CD4-positive, alpha-beta memory T cell (primary cell): Measurements from ENCODE around the gene GNB3. TPM values are rescaled to one million over a fixed set of nuclear protein-coding genes. Genes with fewer than 3 reads are reported as not detected.

Source experiments
- CTCF ChIA-PET: fragments of 350-600 bp; sonication (Branson Sonifier 250); formaldehyde crosslinking; loops from one replicate; lab custom pipeline; 2021; ENCODE audit warnings: inconsistent platforms; ENCODE audit not compliant: partially characterized antibody; lab: Charles Lee
- POLR2A ChIA-PET: fragments of 350-600 bp; sonication (Branson Sonifier 250); formaldehyde crosslinking; loops from one replicate; lab custom pipeline; 2021; ENCODE audit not compliant: partially characterized antibody; lab: Charles Lee
- DNase-seq, 5 donors: peaks; one replicate each; pipeline versions ENCODE4 v3.0.0 to v3.0.0-alpha.2; 2020 to 2022; ENCODE audit warnings: mixed read lengths in 1 of 5
- H3K27ac ChIP-seq: one replicate; pipeline ENCODE4 v1.7.0; 2013; ENCODE audit warnings: low read depth, low read length
- H3K27me3 ChIP-seq: 2 replicates; pipeline ENCODE4 v1.7.0; 2013; ENCODE audit warnings: mild to moderate bottlenecking, low read length, moderate library complexity; ENCODE audit not compliant: insufficient read depth
- H3K36me3 ChIP-seq: 2 replicates; pipeline ENCODE4 v1.7.0; 2013; ENCODE audit warnings: mild to moderate bottlenecking, low read length, moderate library complexity; ENCODE audit not compliant: insufficient read depth
- H3K4me1 ChIP-seq: 2 replicates; pipeline ENCODE4 v1.7.0; 2013; ENCODE audit warnings: mild to moderate bottlenecking, low read length, moderate library complexity; ENCODE audit not compliant: insufficient read depth
- H3K4me3 ChIP-seq, 2 donors: one replicate each; pipeline ENCODE4 v1.7.0; 2013; ENCODE audit warnings: low read length in 2 of 2, mild to moderate bottlenecking in 1 of 2
- H3K9me3 ChIP-seq, 2 donors: one replicate each; pipeline ENCODE4 v1.7.0; 2013; ENCODE audit warnings: low read length in 2 of 2, control low read depth in 1 of 2; ENCODE audit not compliant: control insufficient read depth in 1 of 2
- H3K27ac Mint-ChIP-seq, 7 donors: one replicate each; pipeline ENCODE4 v1.8.0; 2020 to 2021; ENCODE audit warnings: mixed read lengths in 7 of 7, mild to moderate bottlenecking in 6 of 7, inconsistent platforms in 3 of 7, moderate library complexity in 3 of 7
- H3K27me3 Mint-ChIP-seq, 2 donors: one replicate each; pipeline ENCODE4 v1.8.0; 2020 to 2021; ENCODE audit warnings: mixed read lengths in 2 of 2
- H3K36me3 Mint-ChIP-seq, 2 donors: one replicate each; pipeline ENCODE4 v1.8.0; 2020 to 2021; ENCODE audit warnings: mixed read lengths in 2 of 2, inconsistent platforms in 1 of 2, mild to moderate bottlenecking in 1 of 2
- H3K4me1 Mint-ChIP-seq, 4 donors: one replicate each; pipeline ENCODE4 v1.8.0; 2020 to 2021; ENCODE audit warnings: mixed read lengths in 4 of 4, mild to moderate bottlenecking in 1 of 4
- H3K4me3 Mint-ChIP-seq, 8 donors: one replicate each; pipeline ENCODE4 v1.8.0; 2020 to 2021; ENCODE audit warnings: mixed read lengths in 8 of 8, mild to moderate bottlenecking in 7 of 8, moderate library complexity in 6 of 8, inconsistent platforms in 3 of 8
- H3K9me3 Mint-ChIP-seq, 8 donors: one replicate each; pipeline ENCODE4 v1.8.0; 2020 to 2021; ENCODE audit warnings: mixed read lengths in 8 of 8, mild to moderate bottlenecking in 5 of 8, inconsistent platforms in 3 of 8, moderate library complexity in 1 of 8
- intact Hi-C: fragments of 100-400 bp; cut with micrococcal nuclease; formaldehyde crosslinking; loops from one replicate; pipeline ENCODE4 v1.15.1; 2023
- polyA plus RNA-seq, 2 donors: library from polyadenylated mRNA; unstranded; fragments of 300-500 nt; fragmentation: Illumina TruSeq; gene quantifications; one replicate each; pipeline ENCODE4 v1.2.3, GENCODE V29; 2021
- total RNA-seq, 2 experiments: library from RNA; stranded (reverse); gene quantifications; one replicate each; pipeline ENCODE4 v1.2.3, GENCODE V29; 2021

GNB3 gene
- total and polyA plus RNA-seq, 4 experiments from 2014 or later: 5.1 to 5.2 TPM; not detected in 2

- Mint-ChIP-seq H3K36me3 (peaks cover 36 to 39% of the 10 kb centered on the region in 2 donors), H3K4me3 (no peak overlapping the region), H3K27me3 (no peaks in the 10 kb centered on the region), H3K9me3 (no peaks in the 10 kb centered on the region), H3K27ac (peak overlapping the region in 1 of 7 donors; percentile 72), H3K4me1 (peaks cover 0 to 24% (median 12%) of the 10 kb centered on the region in 4 donors)
- no peak for DNase-seq
- H3K4me1 ChIP-seq: no peaks in the 10 kb centered on the region
- H3K27me3 ChIP-seq: no peaks in the 10 kb centered on the region
- intact Hi-C loops: no loop called here
- no peak overlapping the region for H3K4me3 ChIP-seq
- peaks cover 22% of the 10 kb centered on the region for H3K36me3 ChIP-seq
- H3K9me3 ChIP-seq: no peaks in the 10 kb centered on the region
- ChIA-PET CTCF (interaction anchor here (1.0 to 1.4 kb wide), 3 partner anchors 27 to 187 kb away, joined by 3 read pairs; no protein-coding TSS in a partner anchor), POLR2A (interaction anchor here (0.6 kb wide), 1 partner anchor 18 kb away, joined by 3 read pairs; the partner anchor contains the start of gene CD4)
- no peak overlapping the region for H3K27ac ChIP-seq
These were observed 33.6 kb upstream of the GNB3 start for GRCh38 chr12:6807170-6807569.

- H3K9me3 Mint-ChIP-seq: no peaks in the 10 kb centered on the region
- H3K4me3 ChIP-seq: no peak overlapping the region
- no peak overlapping the region for H3K4me3 Mint-ChIP-seq
- no peak overlapping the region for H3K27ac ChIP-seq
- H3K36me3 ChIP-seq: peaks cover 12% of the 10 kb centered on the region
- H3K36me3 Mint-ChIP-seq: peaks cover 37 to 40% of the 10 kb centered on the region in 2 donors
- POLR2A ChIA-PET: interaction anchor here (1.3 to 1.8 kb wide), 3 partner anchors 12 to 17 kb away, joined by 4 to 12 read pairs (median 4); partner anchors contain the start of gene GPR162
- H3K4me1 Mint-ChIP-seq: peaks cover 0 to 23% (median 13%) of the 10 kb centered on the region in 4 donors
- H3K9me3 ChIP-seq: no peaks in the 10 kb centered on the region
- H3K4me1 ChIP-seq: no peaks in the 10 kb centered on the region
- DNase-seq: no peak
- H3K27me3 Mint-ChIP-seq: no peaks in the 10 kb centered on the region
- no peaks in the 10 kb centered on the region for H3K27me3 ChIP-seq
- no peak overlapping the region for H3K27ac Mint-ChIP-seq
- intact Hi-C loops: no loop called here
- CTCF ChIA-PET: interaction anchor here (1.0 to 1.4 kb wide), 2 partner anchors 12 to 31 kb away, joined by 4 to 5 read pairs; partner anchors contain the start of gene GPR162
These were observed 31.7 kb upstream of the GNB3 start for GRCh38 chr12:6809056-6809455.

DNA sequence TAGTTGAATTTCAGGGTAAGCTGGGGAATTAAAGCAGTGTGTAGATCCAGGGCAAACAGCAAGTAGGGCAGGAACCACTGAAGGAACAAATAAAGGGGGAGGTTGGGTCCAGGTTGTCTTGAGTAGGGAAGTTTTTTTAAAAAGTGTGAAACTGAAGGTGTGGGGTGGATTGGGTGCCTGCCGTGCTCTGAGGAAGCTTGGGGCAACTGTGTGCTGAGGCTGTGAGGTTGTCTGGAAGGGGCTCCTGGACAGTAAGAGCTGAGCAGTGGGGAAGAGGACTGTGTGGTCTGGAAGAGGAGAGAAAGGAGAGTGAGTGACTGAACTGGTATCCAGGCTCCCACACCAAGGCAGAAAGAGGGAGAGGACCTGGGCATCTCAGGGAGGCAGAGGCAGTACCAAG lies 30.0 kb upstream of the GNB3 start:
- Mint-ChIP-seq H3K9me3 (no peaks in the 10 kb centered on the region), H3K4me3 (no peak overlapping the region), H3K4me1 (peaks cover 0 to 20% (median 12%) of the 10 kb centered on the region in 4 donors), H3K27me3 (no peaks in the 10 kb centered on the region), H3K27ac (peak overlapping the region in 6 of 7 donors; percentile 24 to 88 (median 68)), H3K36me3 (peaks cover 42 to 46% of the 10 kb centered on the region in 2 donors)
- no peaks in the 10 kb centered on the region for H3K9me3 ChIP-seq
- no peak for DNase-seq
- peaks cover 26% of the 10 kb centered on the region for H3K36me3 ChIP-seq
- no peaks in the 10 kb centered on the region for H3K27me3 ChIP-seq
- no peak overlapping the region for H3K27ac ChIP-seq
- no peak overlapping the region for H3K4me3 ChIP-seq
- POLR2A ChIA-PET: interaction anchor here (1.2 to 1.4 kb wide), 2 partner anchors 9 to 10 kb away, joined by 3 to 4 read pairs; partner anchors contain the start of gene GPR162
- H3K4me1 ChIP-seq: no peaks in the 10 kb centered on the region
- intact Hi-C loops: no loop called here
- CTCF ChIA-PET: interaction anchor here (0.8 to 2.7 kb wide), 5 partner anchors 8 to 25 kb away, joined by 3 to 9 read pairs (median 3); no protein-coding TSS in a partner anchor

GRCh38 chr12:6813363-6813762 lies 27.4 kb upstream of the GNB3 start:
- ChIA-PET CTCF (interaction anchor here (1.0 to 1.8 kb wide), 4 partner anchors 12 to 348 kb away, joined by 3 to 11 read pairs (median 4); no protein-coding TSS in a partner anchor), POLR2A (interaction anchor here (0.8 to 1.2 kb wide), 2 partner anchors 17 to 24 kb away, joined by 3 to 4 read pairs; partner anchors contain the start of gene CD4)
- H3K4me1 Mint-ChIP-seq: peaks cover 0 to 20% (median 16%) of the 10 kb centered on the region in 4 donors
- H3K9me3 Mint-ChIP-seq: no peaks in the 10 kb centered on the region
- peaks cover 54 to 58% of the 10 kb centered on the region in 2 donors for H3K36me3 Mint-ChIP-seq
- intact Hi-C loops: no loop called here
- no peak overlapping the region for H3K4me3 Mint-ChIP-seq
- Histone ChIP-seq H3K9me3 (no peaks in the 10 kb centered on the region), H3K4me3 (no peak overlapping the region), H3K27me3 (no peaks in the 10 kb centered on the region), H3K27ac (no peak overlapping the region), H3K36me3 (peaks cover 42% of the 10 kb centered on the region), H3K4me1 (no peaks in the 10 kb centered on the region)
- no peaks in the 10 kb centered on the region for H3K27me3 Mint-ChIP-seq
- no peak overlapping the region for H3K27ac Mint-ChIP-seq
- DNase-seq: no peak

DNA sequence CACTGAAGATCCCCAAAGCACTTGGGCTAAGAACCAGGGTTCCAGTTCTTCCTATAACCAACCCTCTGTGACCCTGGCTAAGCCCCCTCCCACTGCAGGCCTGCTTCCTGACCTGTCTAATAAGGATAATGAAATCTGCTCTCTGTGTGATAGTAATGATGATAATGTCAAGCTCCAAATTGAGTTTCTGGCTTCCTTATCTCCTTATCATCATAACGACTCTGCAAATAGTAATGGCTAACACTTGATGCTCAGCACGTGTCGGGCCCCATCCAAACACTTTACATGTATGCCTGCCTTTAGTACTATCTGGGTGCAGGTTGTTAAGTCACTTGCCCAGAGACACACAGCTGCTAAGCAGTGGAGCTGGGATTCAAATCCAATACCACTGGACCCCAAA lies 24.1 kb upstream of the GNB3 start:
- Histone ChIP-seq H3K27ac (no peak overlapping the region), H3K4me3 (no peak overlapping the region), H3K4me1 (peaks cover 13% of the 10 kb centered on the region), H3K9me3 (no peaks in the 10 kb centered on the region), H3K27me3 (no peaks in the 10 kb centered on the region), H3K36me3 (peaks cover 60% of the 10 kb centered on the region)
- Mint-ChIP-seq H3K27me3 (no peaks in the 10 kb centered on the region), H3K27ac (peak overlapping the region in 1 of 7 donors; percentile 19), H3K36me3 (peaks cover 51 to 61% of the 10 kb centered on the region in 2 donors), H3K4me1 (peaks cover 12 to 15% (median 14%) of the 10 kb centered on the region in 4 donors), H3K4me3 (no peak overlapping the region), H3K9me3 (no peaks in the 10 kb centered on the region)
- CTCF ChIA-PET: interaction anchor here (1.4 to 1.5 kb wide), 2 partner anchors 9 to 63 kb away, joined by 5 to 7 read pairs; partner anchors contain the start of gene MLF2
- intact Hi-C loops: no loop called here
- POLR2A ChIA-PET: interaction anchor here (1.2 kb wide), 1 partner anchor 23 kb away, joined by 3 read pairs; no protein-coding TSS in a partner anchor
- DNase-seq: no peak

GRCh38 chr12:6817098-6817497 lies 23.6 kb upstream of the GNB3 start:
- Mint-ChIP-seq H3K4me1 (peaks cover 13 to 17% (median 15%) of the 10 kb centered on the region in 4 donors), H3K27me3 (no peaks in the 10 kb centered on the region), H3K4me3 (no peak overlapping the region), H3K36me3 (peaks cover 51 to 61% of the 10 kb centered on the region in 2 donors), H3K27ac (no peak overlapping the region), H3K9me3 (no peaks in the 10 kb centered on the region)
- CTCF ChIA-PET: interaction anchor here (1.4 to 1.5 kb wide), 2 partner anchors 9 to 64 kb away, joined by 5 to 7 read pairs; partner anchors contain the start of gene MLF2
- Histone ChIP-seq H3K36me3 (peaks cover 60% of the 10 kb centered on the region), H3K9me3 (no peaks in the 10 kb centered on the region), H3K4me3 (no peak overlapping the region), H3K27ac (no peak overlapping the region), H3K27me3 (no peaks in the 10 kb centered on the region), H3K4me1 (peaks cover 13% of the 10 kb centered on the region)
- no peak for DNase-seq
- POLR2A ChIA-PET: interaction anchor here (1.2 kb wide), 1 partner anchor 24 kb away, joined by 3 read pairs; no protein-coding TSS in a partner anchor
- intact Hi-C loops: no loop called here

DNA sequence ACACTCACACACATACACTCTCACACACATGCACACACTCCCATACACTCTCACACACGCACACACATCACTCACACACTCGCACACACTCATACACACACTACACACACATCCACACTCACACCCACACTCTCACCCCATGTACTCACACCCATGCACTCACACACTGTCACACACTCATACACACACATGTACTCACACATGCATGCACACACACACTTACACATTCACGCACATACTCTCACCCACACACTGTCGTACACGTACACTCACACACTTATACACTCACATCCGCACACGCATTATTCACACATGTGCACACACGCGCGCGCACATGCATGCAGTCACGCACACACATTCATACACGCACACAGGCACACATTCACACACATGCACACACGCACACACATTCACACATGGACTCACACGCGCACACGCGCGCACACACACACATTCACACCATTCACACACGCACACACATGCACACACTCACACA lies 23.0 kb upstream of the GNB3 start:
- Mint-ChIP-seq H3K36me3 (peaks cover 51 to 61% of the 10 kb centered on the region in 2 donors), H3K27me3 (no peaks in the 10 kb centered on the region), H3K4me3 (peak overlapping the region in 1 of 8 donors; percentile 17), H3K9me3 (no peaks in the 10 kb centered on the region), H3K4me1 (peaks cover 13 to 21% (median 16%) of the 10 kb centered on the region in 4 donors), H3K27ac (peak overlapping the region in 5 of 7 donors; percentile 1 to 53 (median 7))
- Histone ChIP-seq H3K9me3 (no peaks in the 10 kb centered on the region), H3K27ac (no peak overlapping the region), H3K4me3 (no peak overlapping the region), H3K27me3 (no peaks in the 10 kb centered on the region), H3K4me1 (peaks cover 13% of the 10 kb centered on the region), H3K36me3 (peaks cover 60% of the 10 kb centered on the region)
- POLR2A ChIA-PET: no interaction called here
- no peak for DNase-seq
- CTCF ChIA-PET: interaction anchor here (1.0 kb wide), 1 partner anchor 19 kb away, joined by 5 read pairs; no protein-coding TSS in a partner anchor
- intact Hi-C loops: no loop called here
